ENCODE data around the gene PROM1.

Gene PROM1

DNA sequence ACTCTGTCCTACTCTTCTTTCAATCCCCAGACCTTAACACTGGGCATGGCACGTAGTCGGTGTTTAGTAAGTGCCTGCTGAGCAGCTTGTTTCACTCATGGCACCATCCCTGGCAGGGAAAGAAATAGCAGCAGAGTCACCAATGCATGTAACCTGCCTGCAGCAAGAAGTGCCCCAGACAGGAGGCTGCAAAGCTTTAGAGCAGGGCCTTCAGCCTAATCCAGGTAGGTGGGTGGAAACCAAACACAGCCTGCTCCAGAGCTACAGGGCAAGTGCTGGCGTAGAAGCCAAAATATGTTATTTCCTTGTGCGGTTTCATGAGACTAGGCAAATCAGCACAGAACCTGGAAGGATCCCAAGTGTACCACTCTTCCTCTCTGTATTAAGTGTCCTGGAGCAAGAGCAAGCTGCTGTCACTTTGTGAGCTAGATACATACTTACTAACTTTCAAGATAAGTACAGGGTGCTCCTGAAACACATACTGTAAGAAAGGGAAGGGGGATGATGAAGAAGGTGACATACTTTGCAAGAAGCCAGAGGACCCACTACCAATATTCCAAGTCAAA is 5.5 kb downstream of the PROM1 start:
- TF ChIP-seq, protein P1, sequence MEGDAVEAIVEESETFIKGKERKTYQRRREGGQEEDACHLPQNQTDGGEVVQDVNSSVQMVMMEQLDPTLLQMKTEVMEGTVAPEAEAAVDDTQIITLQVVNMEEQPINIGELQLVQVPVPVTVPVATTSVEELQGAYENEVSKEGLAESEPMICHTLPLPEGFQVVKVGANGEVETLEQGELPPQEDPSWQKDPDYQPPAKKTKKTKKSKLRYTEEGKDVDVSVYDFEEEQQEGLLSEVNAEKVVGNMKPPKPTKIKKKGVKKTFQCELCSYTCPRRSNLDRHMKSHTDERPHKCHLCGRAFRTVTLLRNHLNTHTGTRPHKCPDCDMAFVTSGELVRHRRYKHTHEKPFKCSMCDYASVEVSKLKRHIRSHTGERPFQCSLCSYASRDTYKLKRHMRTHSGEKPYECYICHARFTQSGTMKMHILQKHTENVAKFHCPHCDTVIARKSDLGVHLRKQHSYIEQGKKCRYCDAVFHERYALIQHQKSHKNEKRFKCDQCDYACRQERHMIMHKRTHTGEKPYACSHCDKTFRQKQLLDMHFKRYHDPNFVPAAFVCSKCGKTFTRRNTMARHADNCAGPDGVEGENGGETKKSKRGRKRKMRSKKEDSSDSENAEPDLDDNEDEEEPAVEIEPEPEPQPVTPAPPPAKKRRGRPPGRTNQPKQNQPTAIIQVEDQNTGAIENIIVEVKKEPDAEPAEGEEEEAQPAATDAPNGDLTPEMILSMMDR (IDR thresholded peaks at IDR 0.05), result no peak
- H3K4me1 Mint-ChIP-seq, result peaks cover 18% of the 10 kb centered on the region
- H3K27ac Mint-ChIP-seq, result no peak overlapping the region
- no peak for DNase-seq
- no peak overlapping the region for H3K4me3 Mint-ChIP-seq
- H3K9me3 Mint-ChIP-seq, result no peaks in the 10 kb centered on the region
- H3K27me3 Mint-ChIP-seq (ENCODE audit: low read depth, poor library complexity), result peaks cover 23% of the 10 kb centered on the region
- peaks cover 22% of the 10 kb centered on the region for H3K36me3 Mint-ChIP-seq (ENCODE audit: low read depth)

DNA sequence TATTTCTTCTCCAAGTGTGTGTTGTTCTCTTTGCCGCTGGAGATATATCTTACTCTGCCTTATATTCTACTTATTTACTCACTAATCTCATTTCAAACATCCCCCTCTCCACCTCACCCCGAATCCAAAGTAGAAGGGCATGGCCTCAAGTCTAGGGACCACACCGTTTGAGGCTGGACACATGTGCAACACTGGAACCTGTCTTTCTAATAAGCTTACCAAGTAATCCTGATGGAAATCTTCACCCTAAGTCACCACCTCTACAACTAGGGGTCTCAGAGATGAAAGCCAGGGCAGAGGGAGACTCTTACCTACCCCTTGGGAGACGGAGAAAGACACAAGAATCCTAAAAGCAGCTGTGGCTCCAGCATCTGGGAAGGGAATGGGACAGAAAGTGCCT is 6.0 kb downstream of the PROM1 start:
- no peak overlapping the region for H3K27ac Mint-ChIP-seq
- H3K27me3 Mint-ChIP-seq (ENCODE audit: low read depth, poor library complexity), result peaks cover 18% of the 10 kb centered on the region
- H3K9me3 Mint-ChIP-seq, result no peaks in the 10 kb centered on the region
- no peak for DNase-seq
- peaks cover 18% of the 10 kb centered on the region for H3K4me1 Mint-ChIP-seq
- H3K4me3 Mint-ChIP-seq, result no peak overlapping the region
- peaks cover 22% of the 10 kb centered on the region for H3K36me3 Mint-ChIP-seq (ENCODE audit: low read depth)
- TF ChIP-seq, protein P1 (IDR thresholded peaks at IDR 0.05), result no peak

DNA sequence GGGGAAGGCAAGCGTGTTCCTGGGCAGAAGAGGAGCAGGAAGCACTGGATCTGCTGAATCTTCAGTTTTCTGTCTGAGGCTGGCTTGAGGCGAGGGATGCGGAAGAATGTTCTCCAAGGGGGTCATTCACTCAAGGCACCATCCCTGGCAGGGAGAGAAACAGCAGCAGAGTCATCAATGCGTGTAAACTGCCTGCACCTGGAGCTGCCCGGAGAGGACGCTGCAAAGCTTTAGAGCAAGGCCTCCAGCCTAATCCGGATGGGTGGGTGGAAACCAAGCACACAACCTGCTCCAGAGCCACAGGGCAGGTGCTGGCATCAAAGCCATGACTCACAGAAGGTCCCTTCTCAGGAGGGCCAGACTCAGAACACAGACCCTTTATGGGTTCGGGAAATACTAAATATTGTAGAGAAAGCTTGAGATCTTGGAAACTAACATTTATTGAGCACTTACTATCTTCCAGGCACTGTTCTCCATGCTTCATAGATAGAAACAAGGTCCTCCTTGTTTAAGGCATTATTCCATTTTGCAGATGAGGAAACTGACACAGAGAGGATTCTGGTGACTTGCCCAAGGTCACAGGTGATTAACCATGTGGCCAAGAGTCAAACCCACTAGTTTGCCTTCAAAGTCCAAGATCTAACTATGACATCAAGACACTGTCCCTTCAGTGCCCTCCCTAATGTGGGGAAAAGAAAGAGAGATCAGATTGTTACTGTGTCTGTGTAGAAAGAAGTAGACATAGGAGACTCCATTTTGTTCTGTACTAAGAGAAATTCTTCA is 7.7 kb downstream of the PROM1 start:
- peaks cover 28% of the 10 kb centered on the region for H3K36me3 Mint-ChIP-seq (ENCODE audit: low read depth)
- peaks cover 3% of the 10 kb centered on the region for H3K27me3 Mint-ChIP-seq (ENCODE audit: low read depth, poor library complexity)
- no peak for DNase-seq
- H3K9me3 Mint-ChIP-seq, result no peaks in the 10 kb centered on the region
- H3K4me3 Mint-ChIP-seq, result no peak overlapping the region
- no peak overlapping the region for H3K27ac Mint-ChIP-seq
- peaks cover 7% of the 10 kb centered on the region for H3K4me1 Mint-ChIP-seq
- TF ChIP-seq, protein P1 (IDR thresholded peaks at IDR 0.05), result no peak

DNA sequence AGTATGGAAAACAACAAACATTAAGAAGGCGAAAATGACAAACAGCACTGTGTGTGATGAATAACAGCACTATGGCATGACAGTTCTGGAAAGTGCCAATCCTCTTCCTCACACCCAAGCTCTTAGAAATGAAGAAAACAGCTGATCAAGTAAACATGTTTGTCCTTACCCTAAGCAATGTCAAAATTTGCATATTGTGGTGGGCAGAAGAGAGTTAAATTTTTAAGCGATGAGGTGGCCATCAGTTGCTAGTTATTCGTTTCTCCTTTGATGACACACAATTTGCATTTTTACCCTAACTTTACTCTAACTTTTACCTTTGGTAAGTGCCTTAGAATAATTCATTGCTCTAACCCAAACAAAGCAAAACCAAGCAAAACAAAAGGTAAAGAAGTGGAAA is 8.8 kb downstream of the PROM1 start:
- no peaks in the 10 kb centered on the region for H3K9me3 Mint-ChIP-seq

DNA sequence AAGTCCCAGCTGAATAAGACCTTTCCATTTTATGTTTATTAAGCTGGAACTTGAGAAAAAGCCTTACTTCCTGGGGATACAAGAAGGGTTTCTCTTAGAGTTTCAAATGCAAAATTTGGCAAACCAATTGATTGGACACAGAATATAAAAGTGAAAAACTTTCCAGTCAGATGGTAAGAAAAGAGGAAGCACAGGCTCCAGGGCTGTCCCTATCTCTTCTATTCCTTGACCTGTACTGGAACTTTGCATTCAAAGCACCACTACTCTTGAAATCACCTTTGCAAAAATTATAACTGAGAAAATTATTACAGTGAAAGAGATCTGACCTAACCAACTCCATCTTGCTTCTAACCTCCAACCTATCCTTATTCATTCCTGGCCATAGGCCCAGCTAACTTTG is 11.7 kb downstream of the PROM1 start:
- no peak overlapping the region for H3K27ac Mint-ChIP-seq
- TF ChIP-seq, protein P1 (IDR thresholded peaks at IDR 0.05), result no peak
- H3K9me3 Mint-ChIP-seq, result no peaks in the 10 kb centered on the region
- H3K4me1 Mint-ChIP-seq, result no peaks in the 10 kb centered on the region
- no peak for DNase-seq
- H3K36me3 Mint-ChIP-seq (ENCODE audit: low read depth), result peaks cover 34% of the 10 kb centered on the region
- no peak overlapping the region for H3K4me3 Mint-ChIP-seq
- H3K27me3 Mint-ChIP-seq (ENCODE audit: low read depth, poor library complexity), result no peaks in the 10 kb centered on the region

More for the DNA sequence above, 8.8 kb downstream of the PROM1 start:
- no peak overlapping the region for H3K4me3 Mint-ChIP-seq
- H3K36me3 Mint-ChIP-seq (ENCODE audit: low read depth), result peaks cover 37% of the 10 kb centered on the region
- no peak overlapping the region for H3K27ac Mint-ChIP-seq
- no peaks in the 10 kb centered on the region for H3K27me3 Mint-ChIP-seq (ENCODE audit: low read depth, poor library complexity)
- TF ChIP-seq, protein P1 (IDR thresholded peaks at IDR 0.05), result no peak
- peaks cover 7% of the 10 kb centered on the region for H3K4me1 Mint-ChIP-seq
- DNase-seq, result no peak

DNA sequence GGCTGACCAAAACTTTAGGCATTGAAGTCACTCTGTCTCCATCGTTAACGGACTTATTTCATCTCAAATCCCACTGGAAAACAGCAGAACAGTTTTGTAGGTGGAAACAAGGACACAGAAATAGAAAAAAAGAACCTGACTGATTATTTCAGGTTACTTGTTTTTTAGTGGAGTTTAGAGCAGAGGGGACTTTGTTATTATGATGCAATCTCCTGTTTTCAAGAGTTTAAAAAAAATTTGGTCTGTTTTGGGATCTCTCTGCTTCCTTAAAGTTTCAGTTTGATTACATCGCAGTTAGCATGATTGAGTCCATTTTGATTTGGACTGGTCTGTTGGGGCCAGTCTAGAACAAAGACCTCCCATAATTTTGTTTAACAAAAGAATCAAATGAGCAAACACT is 13.6 kb downstream of the PROM1 start:
- Mint-ChIP-seq H3K4me1 (no peaks in the 10 kb centered on the region), H3K4me3 (no peak overlapping the region), H3K27ac (no peak overlapping the region), H3K36me3 (ENCODE audit: low read depth) (peaks cover 34% of the 10 kb centered on the region), H3K27me3 (ENCODE audit: low read depth, poor library complexity) (no peaks in the 10 kb centered on the region), H3K9me3 (peaks cover 2% of the 10 kb centered on the region)
- no peak for DNase-seq
- TF ChIP-seq, protein P1 (IDR thresholded peaks at IDR 0.05), result no peak
